ENCODE data around the gene BRAP. TPM values are rescaled to one million over a fixed set of nuclear protein-coding genes. Genes with fewer than 3 reads are reported as not detected.
A peak's percentile ranks its signal among the peaks of the same experiment; 100 is the strongest.
"Not testable (repeated sequence)": the region's sequence is repeated elsewhere in the genome, so short reads cannot be mapped to it uniquely, and the experiment has no call there.

The BRAP gene
- total and polyA plus RNA-seq, 10 of the 15 experiments (the other 5 are each of a cell fraction or from before 2014, with no cell fraction given), result 2.3 to 28.2 (median 17.8) TPM

DNA sequence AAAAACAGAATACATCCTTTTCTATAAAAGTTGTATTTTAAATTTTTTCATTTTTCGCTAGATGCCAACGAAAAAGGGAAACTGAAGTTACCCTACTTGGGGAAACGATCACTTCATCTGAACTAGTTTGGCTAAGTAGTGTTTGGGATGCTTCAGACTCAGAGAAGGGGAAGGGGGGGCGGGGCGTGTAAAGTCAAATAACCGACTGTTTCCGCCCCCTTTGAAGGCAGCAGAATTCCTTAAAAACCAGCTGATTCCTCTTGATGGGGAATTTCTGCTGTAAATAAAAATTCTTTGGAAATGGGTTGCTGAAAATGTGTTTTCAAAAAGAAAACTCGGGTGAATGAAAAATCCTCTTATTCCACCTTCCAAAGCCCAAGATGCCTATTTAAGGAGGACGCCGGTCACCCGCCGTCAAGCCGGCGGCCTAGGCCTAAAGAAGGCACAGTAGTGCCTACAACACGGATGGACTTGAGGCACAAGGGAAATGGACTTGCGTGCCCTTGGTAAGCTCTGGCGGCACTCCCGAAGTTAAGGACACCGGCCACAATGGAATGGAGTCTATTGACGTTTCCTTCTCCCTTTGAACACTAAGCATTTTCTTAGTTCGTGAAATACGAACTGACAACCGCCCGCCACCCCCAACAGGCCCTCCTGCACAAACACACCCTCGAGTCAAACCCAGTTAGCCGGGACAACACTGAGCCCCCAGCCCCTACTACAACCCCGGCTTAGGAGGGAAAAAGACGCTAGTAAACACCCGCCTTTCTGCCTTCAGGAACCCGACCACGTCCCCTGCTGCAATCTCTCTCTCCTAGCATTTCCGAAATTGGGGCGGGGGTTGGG is 88.5 kb downstream of the BRAP start (continued):
- TF ChIP-seq ZBED1 (IDR thresholded peaks at IDR 0.05; ENCODE audit: borderline replicate concordance) (no peak), SP1 (IDR thresholded peaks at IDR 0.05; ENCODE audit: low read depth, low read length) (peak; percentile 75), JUND (IDR thresholded peaks at IDR 0.05; ENCODE audit: low read depth, low read length) (no peak), MTA2 (IDR thresholded peaks at IDR 0.05; ENCODE audit: low read depth) (no peak)

DNA sequence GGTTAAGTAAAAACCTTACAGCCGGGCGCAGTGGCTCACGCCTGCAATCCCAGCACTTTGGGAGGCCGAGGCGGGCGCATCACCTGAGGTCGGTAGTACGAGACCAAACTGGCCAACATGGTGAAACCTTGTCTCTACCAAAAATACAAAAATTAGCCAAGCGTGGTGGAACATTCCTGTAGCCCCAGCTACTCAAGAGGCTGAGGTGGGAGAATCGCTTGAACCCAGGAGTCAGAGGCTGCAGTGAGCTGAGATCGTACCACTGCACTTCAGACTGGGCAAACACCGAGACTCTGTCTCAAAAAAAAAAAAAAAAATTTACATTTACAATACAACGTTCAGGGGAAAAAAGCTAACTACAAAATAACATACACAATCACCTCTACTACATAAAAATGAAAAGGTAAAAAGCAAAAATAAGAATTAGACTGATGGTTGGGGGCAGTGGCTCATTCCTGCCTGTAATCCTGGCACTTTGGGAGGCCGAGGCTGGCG is 90.4 kb downstream of the BRAP start:
- H3K4me2 ChIP-seq (ENCODE audit: control insufficient read depth, insufficient read depth); H3K36me3 ChIP-seq (ENCODE audit: control insufficient read depth in 2 of 2, insufficient read depth in 2 of 2, low read length in 1 of 2); BruUV-seq (replicated peaks); H3K9me3 ChIP-seq (replicated peaks; ENCODE audit: control insufficient read depth, insufficient read depth, low read length); H4K20me1 ChIP-seq (ENCODE audit: control insufficient read depth, insufficient read depth); H3K4me3 ChIP-seq; intact Hi-C loops (cut with micrococcal nuclease; ENCODE audit: unreplicated experiment); H3K9ac ChIP-seq (ENCODE audit: control insufficient read depth, insufficient read depth, low read length); FAIRE-seq; POLR2A ChIA-PET; H3K27me3 ChIP-seq (replicated peaks in 1 of 2; ENCODE audit: control insufficient read depth in 2 of 2, insufficient read depth in 2 of 2, low read length in 1 of 2); H2AFZ ChIP-seq (ENCODE audit: control insufficient read depth, low read depth, low read length); ATAC-seq; in situ Hi-C loops (cut with MboI); RAD21 ChIA-PET (ENCODE audit: unreplicated experiment); H3K27ac ChIP-seq (ENCODE audit: control insufficient read depth, insufficient read depth); H3K4me1 ChIP-seq (ENCODE audit: control insufficient read depth, insufficient read depth, low read length); DNase-seq (ENCODE audit: low read depth, low spot score): not testable (repeated sequence)
- TF ChIP-seq, protein P1, sequence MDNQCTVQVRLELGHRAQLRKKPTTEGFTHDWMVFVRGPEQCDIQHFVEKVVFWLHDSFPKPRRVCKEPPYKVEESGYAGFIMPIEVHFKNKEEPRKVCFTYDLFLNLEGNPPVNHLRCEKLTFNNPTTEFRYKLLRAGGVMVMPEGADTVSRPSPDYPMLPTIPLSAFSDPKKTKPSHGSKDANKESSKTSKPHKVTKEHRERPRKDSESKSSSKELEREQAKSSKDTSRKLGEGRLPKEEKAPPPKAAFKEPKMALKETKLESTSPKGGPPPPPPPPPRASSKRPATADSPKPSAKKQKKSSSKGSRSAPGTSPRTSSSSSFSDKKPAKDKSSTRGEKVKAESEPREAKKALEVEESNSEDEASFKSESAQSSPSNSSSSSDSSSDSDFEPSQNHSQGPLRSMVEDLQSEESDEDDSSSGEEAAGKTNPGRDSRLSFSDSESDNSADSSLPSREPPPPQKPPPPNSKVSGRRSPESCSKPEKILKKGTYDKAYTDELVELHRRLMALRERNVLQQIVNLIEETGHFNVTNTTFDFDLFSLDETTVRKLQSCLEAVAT (IDR thresholded peaks at IDR 0.05), result 0 out of 2 replicates have a peak, but pooled peaks have one; percentile 74
- SMC1A ChIA-PET (ENCODE audit: uncharacterized antibody, unreplicated experiment), result interaction anchor here (0.7 to 1.6 kb wide), 3 partner anchors 12 to 191 kb away, joined by 3 to 4 read pairs (median 4); no protein-coding TSS in a partner anchor
- CTCF ChIA-PET, result interaction anchor here (0.7 to 1.0 kb wide), 2 partner anchors 199 to 819 kb away, joined by 3 read pairs; no protein-coding TSS in a partner anchor
- peaks cover 75% of the 10 kb centered on the region for H3K79me2 ChIP-seq (ENCODE audit: control insufficient read depth, insufficient read depth, low read length)
- WGBS (ENCODE audit: insufficient coverage, insufficient replicate concordance, low lambda C conversion rate, missing lambda C conversion rate), result 89% methylated on average over 15 of the region's 15 CpGs

Other genes starting within 250 kb of the BRAP start
- gene ATXN2, start 86.6 kb downstream of the BRAP start, total RNA-seq (2014; rRNA removed), result 8.9 and 10.7 TPM in 2 replicates
- gene ATXN2, start 86.6 kb downstream of the BRAP start, total RNA-seq (2014; rRNA removed; fragmentation: Illumina TruSeq; extraction: Trizol), result 16.6 and 16.8 TPM in 2 replicates
- 28.6 and 31.5 TPM in 2 replicates for gene ATXN2, start 86.6 kb downstream of the BRAP start, total RNA-seq (2021)
- gene ATXN2, start 86.6 kb downstream of the BRAP start, polyA plus RNA-seq (2011; rRNA removed), result 16.0 and 17.6 TPM in 2 replicates
- 26.3 and 36.3 TPM in 2 replicates for gene ATXN2, start 86.6 kb downstream of the BRAP start, polyA plus RNA-seq (2014; fragmentation: Illumina TruSeq; extraction: Trizol)
- 10 to 100 TPM in 1 of 2 experiments, 1 to 10 TPM in 1; 8.8 to 13.3 TPM for gene ATXN2, start 86.6 kb downstream of the BRAP start, polyA plus RNA-seq (2014; fragmentation: Nextera tagmentation; extraction: Ambion mirVana)
- 18.4 and 20.3 TPM in 2 replicates for gene ATXN2, start 86.6 kb downstream of the BRAP start, polyA plus RNA-seq (2014; rRNA removed)
- 10 to 100 TPM; 23.4 to 28.5 TPM for gene ATXN2, start 86.6 kb downstream of the BRAP start, polyA plus RNA-seq (2016; fragmentation: Nextera tagmentation; extraction: Ambion mirVana)
- 16.7 and 18.2 TPM in 2 replicates for gene ACAD10, start 97 bp upstream of the BRAP start, total RNA-seq (2014; rRNA removed)
- gene ACAD10, start 97 bp upstream of the BRAP start, total RNA-seq (2014; rRNA removed; fragmentation: Illumina TruSeq; extraction: Trizol), result 12.0 and 14.1 TPM in 2 replicates
- gene ACAD10, start 97 bp upstream of the BRAP start, total RNA-seq (2021), result 20.4 and 21.5 TPM in 2 replicates
- 11.5 and 19.5 TPM in 2 replicates for gene ACAD10, start 97 bp upstream of the BRAP start, polyA plus RNA-seq (2011; rRNA removed)
- gene ACAD10, start 97 bp upstream of the BRAP start, polyA plus RNA-seq (2014; fragmentation: Illumina TruSeq; extraction: Trizol), result 16.8 and 19.1 TPM in 2 replicates
- gene ACAD10, start 97 bp upstream of the BRAP start, polyA plus RNA-seq (2014; fragmentation: Nextera tagmentation; extraction: Ambion mirVana), result 1 to 10 TPM; 2.9 to 3.4 TPM
- gene ACAD10, start 97 bp upstream of the BRAP start, polyA plus RNA-seq (2014; rRNA removed), result 16.0 and 18.7 TPM in 2 replicates
- gene ACAD10, start 97 bp upstream of the BRAP start, polyA plus RNA-seq (2016; fragmentation: Nextera tagmentation; extraction: Ambion mirVana), result 10 to 100 TPM; 15.3 to 21.9 TPM
- gene ALDH2, start 81.0 kb upstream of the BRAP start, total RNA-seq (2014; rRNA removed), result 11.9 and 12.2 TPM in 2 replicates
- gene ALDH2, start 81.0 kb upstream of the BRAP start, total RNA-seq (2014; rRNA removed; fragmentation: Illumina TruSeq; extraction: Trizol), result 4.5 and 4.8 TPM in 2 replicates
- gene ALDH2, start 81.0 kb upstream of the BRAP start, total RNA-seq (2021), result 15.2 and 16.6 TPM in 2 replicates
- 1.4 TPM in 2 replicates for gene ALDH2, start 81.0 kb upstream of the BRAP start, polyA plus RNA-seq (2011; rRNA removed)
- gene ALDH2, start 81.0 kb upstream of the BRAP start, polyA plus RNA-seq (2014; fragmentation: Illumina TruSeq; extraction: Trizol), result 5.9 and 7.7 TPM in 2 replicates
- gene ALDH2, start 81.0 kb upstream of the BRAP start, polyA plus RNA-seq (2014; fragmentation: Nextera tagmentation; extraction: Ambion mirVana), result 1 to 10 TPM; 1.8 to 4.9 TPM
- gene ALDH2, start 81.0 kb upstream of the BRAP start, polyA plus RNA-seq (2014; rRNA removed), result 16.2 and 16.4 TPM in 2 replicates
- gene ALDH2, start 81.0 kb upstream of the BRAP start, polyA plus RNA-seq (2016; fragmentation: Nextera tagmentation; extraction: Ambion mirVana), result 10 to 100 TPM in 1 of 2 experiments, 1 to 10 TPM in 1; 9.7 to 12.4 TPM
- 45.4 and 46.8 TPM in 2 replicates for gene MAPKAPK5, start 156.3 kb upstream of the BRAP start, total RNA-seq (2014; rRNA removed)
- 40.8 and 42.5 TPM in 2 replicates for gene MAPKAPK5, start 156.3 kb upstream of the BRAP start, total RNA-seq (2014; rRNA removed; fragmentation: Illumina TruSeq; extraction: Trizol)
- 45.6 and 54.3 TPM in 2 replicates for gene MAPKAPK5, start 156.3 kb upstream of the BRAP start, total RNA-seq (2021)
- gene MAPKAPK5, start 156.3 kb upstream of the BRAP start, polyA plus RNA-seq (2011; rRNA removed), result 50.4 and 50.6 TPM in 2 replicates
- gene MAPKAPK5, start 156.3 kb upstream of the BRAP start, polyA plus RNA-seq (2014; fragmentation: Illumina TruSeq; extraction: Trizol), result 39.7 and 39.9 TPM in 2 replicates
- gene MAPKAPK5, start 156.3 kb upstream of the BRAP start, polyA plus RNA-seq (2014; fragmentation: Nextera tagmentation; extraction: Ambion mirVana), result 10 to 100 TPM; 12.6 to 14.4 TPM
- 42.2 and 48.6 TPM in 2 replicates for gene MAPKAPK5, start 156.3 kb upstream of the BRAP start, polyA plus RNA-seq (2014; rRNA removed)
- gene MAPKAPK5, start 156.3 kb upstream of the BRAP start, polyA plus RNA-seq (2016; fragmentation: Nextera tagmentation; extraction: Ambion mirVana), result 10 to 100 TPM; 35.8 to 52.9 TPM

Measured in GM12878 (cell line).